Kidney tubule cell (primary cell): ENCODE measurements around the gene POLR3B.
A peak's percentile ranks its signal among the peaks of the same experiment; 100 is the strongest.
"Not testable (repeated sequence)": the region's sequence is repeated elsewhere in the genome, so short reads cannot be mapped to it uniquely, and the experiment has no call there.

Experiments used
- DNase-seq: peaks from one replicate; pipeline ENCODE4 v3.0.0-alpha.2; 2018; ENCODE audit warnings: low spot score

POLR3B gene

GRCh38 chr12:106357549-106358395 is at the start of gene POLR3B:
Gene POLR3B (plus strand): TSS chr12:106357748. CDS start chr12:106357880, 132 bp downstream.
- DNase-seq: peak; percentile 95

- peak; percentile 19 for DNase-seq
Measured at GRCh38 chr12:106308121-106308520, 49.4 kb upstream of the POLR3B start.

- peak; percentile 17 for DNase-seq
Measured at GRCh38 chr12:106308611-106309010, 48.9 kb upstream of the POLR3B start.

- peak; percentile 90 for DNase-seq
Measured at GRCh38 chr12:106309671-106310505, 47.7 kb upstream of the POLR3B start.

- no peak for DNase-seq
Measured at GRCh38 chr12:106310687-106311086, 46.9 kb upstream of the POLR3B start.

GRCh38 chr12:106311139-106311538 is 46.4 kb upstream of the POLR3B start:
- no peak for DNase-seq

- DNase-seq: not testable (repeated sequence)
Measured at GRCh38 chr12:106313413-106313812, 44.1 kb upstream of the POLR3B start.

GRCh38 chr12:106315523-106315922 is 42.0 kb upstream of the POLR3B start:
- no peak for DNase-seq

GRCh38 chr12:106317406-106318082 is 40.0 kb upstream of the POLR3B start:
- DNase-seq: no peak

GRCh38 chr12:106321139-106321850 is 36.3 kb upstream of the POLR3B start:
- no peak for DNase-seq

- no peak for DNase-seq
Measured at GRCh38 chr12:106323537-106323936, 34.0 kb upstream of the POLR3B start.

GRCh38 chr12:106327309-106327869 is 30.2 kb upstream of the POLR3B start:
- DNase-seq: no peak

GRCh38 chr12:106328735-106329134 is 28.8 kb upstream of the POLR3B start:
- no peak for DNase-seq

GRCh38 chr12:106329231-106329982 is 28.1 kb upstream of the POLR3B start:
- peak; percentile 23 for DNase-seq

GRCh38 chr12:106331599-106331998 is 25.9 kb upstream of the POLR3B start:
- DNase-seq: no peak

- no peak for DNase-seq
Measured at GRCh38 chr12:106332536-106332935, 25.0 kb upstream of the POLR3B start.

GRCh38 chr12:106333010-106333409 is 24.5 kb upstream of the POLR3B start:
- DNase-seq: no peak

- no peak for DNase-seq
Measured at GRCh38 chr12:106333756-106334155, 23.8 kb upstream of the POLR3B start.

- no peak for DNase-seq
Measured at GRCh38 chr12:106341086-106341877, 16.3 kb upstream of the POLR3B start.
